ENCODE results near the gene ITGB7. TPM values are rescaled to one million over a fixed set of nuclear protein-coding genes. Genes with fewer than 3 reads are reported as not detected.
A peak's percentile ranks its signal among the peaks of the same experiment; 100 is the strongest.

Gene ITGB7
- total and polyA plus RNA-seq, 9 of the 15 experiments (the other 6 are each of a cell fraction or from before 2014, with no cell fraction given): 0.06 to 2.0 (median 0.67) TPM

DNA sequence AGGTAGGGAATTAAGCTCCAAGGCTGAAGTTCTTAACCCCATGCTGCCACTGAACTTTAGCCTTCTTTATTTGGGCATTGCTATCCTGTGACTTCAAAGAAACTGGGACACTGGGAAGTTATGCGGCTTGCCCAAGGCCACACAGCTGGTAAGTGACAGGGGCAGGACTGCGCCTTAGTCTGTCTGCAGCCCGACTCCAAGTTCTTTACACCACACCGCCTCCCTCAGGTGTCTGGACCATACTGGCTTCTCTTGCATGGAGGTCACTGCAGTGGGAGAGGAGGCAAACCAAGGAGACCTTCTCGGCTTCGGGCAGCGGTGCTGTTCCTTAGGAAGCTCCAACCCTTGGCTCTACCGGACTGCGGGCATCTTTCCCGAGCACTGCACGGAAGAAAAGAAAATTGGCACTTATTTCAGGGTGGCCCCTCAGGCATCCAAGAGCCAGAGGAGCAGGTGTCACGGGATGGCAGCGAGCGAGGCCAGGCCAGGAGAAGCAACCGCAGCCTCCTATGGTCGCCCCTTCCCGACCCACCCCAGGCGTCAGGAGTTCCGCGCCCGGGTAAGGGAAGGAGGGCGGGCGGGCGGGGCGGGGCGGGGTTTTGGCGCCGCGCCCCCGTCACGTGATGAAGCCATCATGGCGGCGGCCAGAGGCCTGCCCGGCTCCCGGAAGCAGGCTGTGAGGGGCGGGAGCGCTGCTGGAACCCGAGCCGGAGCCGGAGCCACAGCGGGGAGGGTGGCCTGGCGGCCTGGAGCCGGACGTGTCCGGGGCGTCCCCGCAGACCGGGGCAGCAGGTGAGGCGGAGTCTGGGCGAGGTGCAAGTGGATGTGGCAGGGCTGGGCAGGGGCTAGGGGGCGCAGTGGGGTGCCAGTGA is 44.7 kb upstream of the ITGB7 start (continued):
- TF ChIP-seq, protein P1, sequence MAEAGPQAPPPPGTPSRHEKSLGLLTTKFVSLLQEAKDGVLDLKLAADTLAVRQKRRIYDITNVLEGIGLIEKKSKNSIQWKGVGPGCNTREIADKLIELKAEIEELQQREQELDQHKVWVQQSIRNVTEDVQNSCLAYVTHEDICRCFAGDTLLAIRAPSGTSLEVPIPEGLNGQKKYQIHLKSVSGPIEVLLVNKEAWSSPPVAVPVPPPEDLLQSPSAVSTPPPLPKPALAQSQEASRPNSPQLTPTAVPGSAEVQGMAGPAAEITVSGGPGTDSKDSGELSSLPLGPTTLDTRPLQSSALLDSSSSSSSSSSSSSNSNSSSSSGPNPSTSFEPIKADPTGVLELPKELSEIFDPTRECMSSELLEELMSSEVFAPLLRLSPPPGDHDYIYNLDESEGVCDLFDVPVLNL (CRISPR knock-in tag; IDR thresholded peaks at IDR 0.05; ENCODE audit: low read depth): no peak
- TF ChIP-seq KAT2B (IDR thresholded peaks at IDR 0.05; ENCODE audit: low read depth, low read length) (no peak), ZC3H8 (IDR thresholded peaks at IDR 0.05) (no peak), ZNF23 (CRISPR knock-in tag; IDR thresholded peaks at IDR 0.05) (no peak), SMC3 (conservative IDR thresholded peaks at IDR 0.05; ENCODE audit: insufficient read depth, low read depth, low read length) (peak; percentile 48; the same call in 1 of the 2 replicates), KDM1A (IDR thresholded peaks at IDR 0.05) (no peak), HCFC1 (IDR thresholded peaks at IDR 0.05; ENCODE audit: low read depth, low read length) (peak; percentile 72), ETV5 (CRISPR knock-in tag; IDR thresholded peaks at IDR 0.05; ENCODE audit: low read depth) (no peak), POLR2H (tag; IDR thresholded peaks at IDR 0.05; ENCODE audit: low read depth) (no peak)
- TF ChIP-seq, protein P2, sequence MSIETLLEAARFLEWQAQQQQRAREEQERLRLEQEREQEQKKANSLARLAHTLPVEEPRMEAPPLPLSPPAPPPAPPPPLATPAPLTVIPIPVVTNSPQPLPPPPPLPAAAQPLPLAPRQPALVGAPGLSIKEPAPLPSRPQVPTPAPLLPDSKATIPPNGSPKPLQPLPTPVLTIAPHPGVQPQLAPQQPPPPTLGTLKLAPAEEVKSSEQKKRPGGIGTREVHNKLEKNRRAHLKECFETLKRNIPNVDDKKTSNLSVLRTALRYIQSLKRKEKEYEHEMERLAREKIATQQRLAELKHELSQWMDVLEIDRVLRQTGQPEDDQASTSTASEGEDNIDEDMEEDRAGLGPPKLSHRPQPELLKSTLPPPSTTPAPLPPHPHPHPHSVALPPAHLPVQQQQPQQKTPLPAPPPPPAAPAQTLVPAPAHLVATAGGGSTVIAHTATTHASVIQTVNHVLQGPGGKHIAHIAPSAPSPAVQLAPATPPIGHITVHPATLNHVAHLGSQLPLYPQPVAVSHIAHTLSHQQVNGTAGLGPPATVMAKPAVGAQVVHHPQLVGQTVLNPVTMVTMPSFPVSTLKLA (conservative IDR thresholded peaks at IDR 0.05): peak in 1 of 2 experiments; percentile 75; a peak in 3 of 4 replicates
- TF ChIP-seq, protein P3, sequence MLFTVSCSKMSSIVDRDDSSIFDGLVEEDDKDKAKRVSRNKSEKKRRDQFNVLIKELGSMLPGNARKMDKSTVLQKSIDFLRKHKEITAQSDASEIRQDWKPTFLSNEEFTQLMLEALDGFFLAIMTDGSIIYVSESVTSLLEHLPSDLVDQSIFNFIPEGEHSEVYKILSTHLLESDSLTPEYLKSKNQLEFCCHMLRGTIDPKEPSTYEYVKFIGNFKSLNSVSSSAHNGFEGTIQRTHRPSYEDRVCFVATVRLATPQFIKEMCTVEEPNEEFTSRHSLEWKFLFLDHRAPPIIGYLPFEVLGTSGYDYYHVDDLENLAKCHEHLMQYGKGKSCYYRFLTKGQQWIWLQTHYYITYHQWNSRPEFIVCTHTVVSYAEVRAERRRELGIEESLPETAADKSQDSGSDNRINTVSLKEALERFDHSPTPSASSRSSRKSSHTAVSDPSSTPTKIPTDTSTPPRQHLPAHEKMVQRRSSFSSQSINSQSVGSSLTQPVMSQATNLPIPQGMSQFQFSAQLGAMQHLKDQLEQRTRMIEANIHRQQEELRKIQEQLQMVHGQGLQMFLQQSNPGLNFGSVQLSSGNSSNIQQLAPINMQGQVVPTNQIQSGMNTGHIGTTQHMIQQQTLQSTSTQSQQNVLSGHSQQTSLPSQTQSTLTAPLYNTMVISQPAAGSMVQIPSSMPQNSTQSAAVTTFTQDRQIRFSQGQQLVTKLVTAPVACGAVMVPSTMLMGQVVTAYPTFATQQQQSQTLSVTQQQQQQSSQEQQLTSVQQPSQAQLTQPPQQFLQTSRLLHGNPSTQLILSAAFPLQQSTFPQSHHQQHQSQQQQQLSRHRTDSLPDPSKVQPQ (CRISPR knock-in tag; IDR thresholded peaks at IDR 0.05; ENCODE audit: borderline replicate concordance): no peak
- TF ChIP-seq, protein P4, sequence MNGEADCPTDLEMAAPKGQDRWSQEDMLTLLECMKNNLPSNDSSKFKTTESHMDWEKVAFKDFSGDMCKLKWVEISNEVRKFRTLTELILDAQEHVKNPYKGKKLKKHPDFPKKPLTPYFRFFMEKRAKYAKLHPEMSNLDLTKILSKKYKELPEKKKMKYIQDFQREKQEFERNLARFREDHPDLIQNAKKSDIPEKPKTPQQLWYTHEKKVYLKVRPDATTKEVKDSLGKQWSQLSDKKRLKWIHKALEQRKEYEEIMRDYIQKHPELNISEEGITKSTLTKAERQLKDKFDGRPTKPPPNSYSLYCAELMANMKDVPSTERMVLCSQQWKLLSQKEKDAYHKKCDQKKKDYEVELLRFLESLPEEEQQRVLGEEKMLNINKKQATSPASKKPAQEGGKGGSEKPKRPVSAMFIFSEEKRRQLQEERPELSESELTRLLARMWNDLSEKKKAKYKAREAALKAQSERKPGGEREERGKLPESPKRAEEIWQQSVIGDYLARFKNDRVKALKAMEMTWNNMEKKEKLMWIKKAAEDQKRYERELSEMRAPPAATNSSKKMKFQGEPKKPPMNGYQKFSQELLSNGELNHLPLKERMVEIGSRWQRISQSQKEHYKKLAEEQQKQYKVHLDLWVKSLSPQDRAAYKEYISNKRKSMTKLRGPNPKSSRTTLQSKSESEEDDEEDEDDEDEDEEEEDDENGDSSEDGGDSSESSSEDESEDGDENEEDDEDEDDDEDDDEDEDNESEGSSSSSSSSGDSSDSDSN (IDR thresholded peaks at IDR 0.05; ENCODE audit: borderline replicate concordance in 1 of 2, low read depth in 2 of 2, low read length in 2 of 2): peak in 1 of 2 experiments; percentile 50; a peak in 2 of 4 replicates
- TF ChIP-seq, protein P5, sequence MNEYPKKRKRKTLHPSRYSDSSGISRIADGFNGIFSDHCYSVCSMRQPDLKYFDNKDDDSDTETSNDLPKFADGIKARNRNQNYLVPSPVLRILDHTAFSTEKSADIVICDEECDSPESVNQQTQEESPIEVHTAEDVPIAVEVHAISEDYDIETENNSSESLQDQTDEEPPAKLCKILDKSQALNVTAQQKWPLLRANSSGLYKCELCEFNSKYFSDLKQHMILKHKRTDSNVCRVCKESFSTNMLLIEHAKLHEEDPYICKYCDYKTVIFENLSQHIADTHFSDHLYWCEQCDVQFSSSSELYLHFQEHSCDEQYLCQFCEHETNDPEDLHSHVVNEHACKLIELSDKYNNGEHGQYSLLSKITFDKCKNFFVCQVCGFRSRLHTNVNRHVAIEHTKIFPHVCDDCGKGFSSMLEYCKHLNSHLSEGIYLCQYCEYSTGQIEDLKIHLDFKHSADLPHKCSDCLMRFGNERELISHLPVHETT (CRISPR knock-in tag; conservative IDR thresholded peaks at IDR 0.05 in 1 of 2, IDR thresholded peaks at IDR 0.05 in 1 of 2): no peak
- TF ChIP-seq, protein P6, sequence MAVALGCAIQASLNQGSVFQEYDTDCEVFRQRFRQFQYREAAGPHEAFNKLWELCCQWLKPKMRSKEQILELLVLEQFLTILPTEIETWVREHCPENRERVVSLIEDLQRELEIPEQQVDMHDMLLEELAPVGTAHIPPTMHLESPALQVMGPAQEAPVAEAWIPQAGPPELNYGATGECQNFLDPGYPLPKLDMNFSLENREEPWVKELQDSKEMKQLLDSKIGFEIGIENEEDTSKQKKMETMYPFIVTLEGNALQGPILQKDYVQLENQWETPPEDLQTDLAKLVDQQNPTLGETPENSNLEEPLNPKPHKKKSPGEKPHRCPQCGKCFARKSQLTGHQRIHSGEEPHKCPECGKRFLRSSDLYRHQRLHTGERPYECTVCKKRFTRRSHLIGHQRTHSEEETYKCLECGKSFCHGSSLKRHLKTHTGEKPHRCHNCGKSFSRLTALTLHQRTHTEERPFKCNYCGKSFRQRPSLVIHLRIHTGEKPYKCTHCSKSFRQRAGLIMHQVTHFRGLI (CRISPR knock-in tag; IDR thresholded peaks at IDR 0.05): no peak
